Activated T-cell treated with anti-CD3 and anti-CD28 coated beads for 4 hours (primary cell): ENCODE results near the gene EVI5L.

Experiments
- DNase-seq: peaks from one replicate; pipeline ENCODE4 v3.0.0-alpha.2; 2020

Gene EVI5L

GRCh38 chr19:7903244-7904073 lies 73.4 kb downstream of the EVI5L start, which contains the start of gene MAP2K7:
Gene MAP2K7 (plus strand): TSS chr19:7903877. CDS start chr19:7903945, 68 bp downstream.
- peak; percentile 100 for DNase-seq

- DNase-seq: no peak
Observed at GRCh38 chr19:7904074-7905020, 74.3 kb downstream of the EVI5L start.

GRCh38 chr19:7905268-7905667 lies 75.2 kb downstream of the EVI5L start:
- no peak for DNase-seq

DNA sequence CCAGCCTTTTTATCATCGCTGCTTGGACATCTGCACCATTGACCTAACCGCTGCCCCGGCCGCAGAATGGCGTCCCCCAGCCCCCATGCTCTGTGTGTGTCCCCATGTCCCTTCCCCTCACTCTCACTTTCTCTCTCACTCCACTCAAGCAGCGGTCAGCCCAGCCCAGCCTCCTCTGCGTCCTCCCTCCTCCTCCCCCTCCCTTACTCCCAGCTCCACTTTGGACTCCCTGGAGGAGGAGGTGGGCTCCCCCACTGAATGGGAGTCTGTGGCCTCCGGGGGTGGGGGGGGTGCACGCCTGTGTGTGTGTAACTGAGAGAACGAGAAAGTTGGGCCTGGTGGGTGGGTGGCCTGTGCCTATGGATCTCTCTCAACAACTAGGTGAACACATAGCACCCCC lies 75.8 kb downstream of the EVI5L start:
- DNase-seq: no peak

DNA sequence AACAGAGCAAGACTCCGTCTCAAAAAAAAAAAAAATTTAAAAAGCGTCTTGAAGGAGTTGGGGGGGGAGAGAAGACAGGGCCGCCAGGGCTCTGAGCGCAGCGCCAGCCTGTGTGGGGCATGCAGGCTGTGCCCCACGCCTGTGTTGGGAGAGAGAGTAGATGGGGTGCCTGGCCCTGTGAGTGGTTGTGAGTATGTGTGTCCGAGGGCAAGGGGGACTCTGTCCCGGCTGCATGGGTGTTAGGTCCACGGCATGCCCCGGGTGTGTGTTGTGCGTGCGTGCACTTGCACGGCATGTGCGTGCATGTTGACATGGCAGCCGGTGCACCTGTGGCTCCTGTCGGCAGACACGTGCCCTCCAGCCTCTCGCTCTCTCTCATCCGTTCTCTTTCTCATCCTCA lies 77.1 kb downstream of the EVI5L start:
- DNase-seq: no peak

DNA sequence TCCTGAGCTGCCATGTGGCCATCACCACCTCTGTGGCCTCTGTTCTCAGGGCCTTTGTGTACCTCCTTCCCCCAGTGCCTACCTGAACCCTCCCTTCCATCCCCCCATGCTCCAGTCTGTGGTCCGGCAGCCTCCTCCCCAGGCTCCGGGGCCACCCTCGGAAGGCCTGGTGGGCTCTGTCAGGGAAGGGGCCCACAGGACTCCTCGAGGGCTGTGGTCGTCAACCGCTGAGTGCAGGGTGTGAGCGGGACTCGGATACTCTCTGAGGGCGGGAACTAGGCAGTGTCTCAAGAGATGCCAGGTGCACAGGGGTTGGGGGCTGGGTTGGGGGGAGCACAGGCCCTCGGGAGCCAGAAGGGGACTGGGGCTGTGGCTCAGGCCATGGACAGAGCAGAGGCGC lies 77.5 kb downstream of the EVI5L start:
- DNase-seq: no peak

DNA sequence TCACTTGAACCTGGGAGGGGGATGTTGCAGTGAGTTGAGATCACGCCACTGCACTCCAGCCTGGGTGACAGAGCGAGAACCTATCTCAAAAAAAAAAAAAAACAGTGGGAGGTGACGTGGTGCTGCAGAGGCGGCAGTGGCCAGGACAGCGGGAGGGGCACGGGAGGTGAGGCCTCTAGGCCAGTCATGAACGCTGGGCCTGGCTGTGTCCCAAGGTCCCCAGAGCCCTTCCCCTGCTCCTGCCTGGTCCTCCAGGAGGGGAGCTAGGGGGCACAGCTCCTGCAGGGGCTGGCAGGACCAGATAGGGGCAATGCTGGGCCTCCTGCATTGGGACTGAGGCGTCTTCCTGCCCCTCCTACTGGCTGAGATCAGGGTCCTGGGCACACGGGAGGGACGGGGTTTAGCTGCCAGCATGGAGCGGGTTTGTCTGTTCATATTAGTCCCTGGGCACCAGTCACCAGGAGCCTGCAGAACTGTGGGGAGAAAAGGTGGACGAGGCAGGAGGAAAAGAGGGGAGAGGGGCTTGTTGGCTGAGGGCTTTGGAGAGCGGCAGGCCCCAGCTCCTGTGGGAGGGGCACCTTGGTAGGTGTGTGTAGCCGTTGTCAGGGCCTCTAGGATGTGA lies 78.2 kb downstream of the EVI5L start:
- DNase-seq: no peak

DNA sequence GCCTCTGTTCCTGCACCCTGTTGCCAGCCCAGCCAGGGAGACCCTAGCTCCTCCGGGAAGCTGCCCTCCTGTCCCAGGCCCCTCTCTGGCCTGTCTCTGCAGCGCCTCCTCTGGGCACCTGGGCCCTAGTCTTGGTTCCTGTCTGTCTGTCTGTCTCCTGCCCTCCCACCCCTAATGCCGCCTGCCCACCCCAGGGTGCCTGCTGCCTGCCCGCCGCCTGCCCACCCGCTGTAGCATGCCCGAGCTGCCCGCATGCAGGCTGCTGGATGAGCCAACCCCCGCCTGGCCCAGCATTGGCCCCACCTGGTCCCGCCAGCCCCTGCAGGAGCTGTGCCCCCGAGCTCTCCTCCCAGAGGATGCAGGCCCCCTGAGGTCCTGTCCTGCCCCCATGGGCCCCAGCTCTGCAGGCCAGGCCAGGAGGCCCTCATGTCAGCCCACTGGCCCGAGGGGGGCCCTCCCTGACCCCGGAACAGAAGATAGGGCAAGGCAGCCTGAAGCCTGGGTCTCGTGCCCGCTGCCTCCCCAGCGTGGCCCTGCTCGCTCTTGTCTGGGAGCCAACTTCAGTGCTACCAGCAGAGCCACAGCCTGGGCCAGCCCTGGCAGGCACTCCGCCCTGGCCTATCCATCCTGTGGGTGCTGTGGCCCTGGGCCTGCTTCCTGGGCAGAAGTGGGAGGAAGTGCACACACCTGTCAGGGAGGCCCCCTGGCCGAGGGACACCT lies 78.9 kb downstream of the EVI5L start:
- no peak for DNase-seq

- no peak for DNase-seq
Observed at GRCh38 chr19:7909471-7910067, 79.6 kb downstream of the EVI5L start.

GRCh38 chr19:7910321-7911161 lies 80.5 kb downstream of the EVI5L start:
- DNase-seq: no peak

DNA sequence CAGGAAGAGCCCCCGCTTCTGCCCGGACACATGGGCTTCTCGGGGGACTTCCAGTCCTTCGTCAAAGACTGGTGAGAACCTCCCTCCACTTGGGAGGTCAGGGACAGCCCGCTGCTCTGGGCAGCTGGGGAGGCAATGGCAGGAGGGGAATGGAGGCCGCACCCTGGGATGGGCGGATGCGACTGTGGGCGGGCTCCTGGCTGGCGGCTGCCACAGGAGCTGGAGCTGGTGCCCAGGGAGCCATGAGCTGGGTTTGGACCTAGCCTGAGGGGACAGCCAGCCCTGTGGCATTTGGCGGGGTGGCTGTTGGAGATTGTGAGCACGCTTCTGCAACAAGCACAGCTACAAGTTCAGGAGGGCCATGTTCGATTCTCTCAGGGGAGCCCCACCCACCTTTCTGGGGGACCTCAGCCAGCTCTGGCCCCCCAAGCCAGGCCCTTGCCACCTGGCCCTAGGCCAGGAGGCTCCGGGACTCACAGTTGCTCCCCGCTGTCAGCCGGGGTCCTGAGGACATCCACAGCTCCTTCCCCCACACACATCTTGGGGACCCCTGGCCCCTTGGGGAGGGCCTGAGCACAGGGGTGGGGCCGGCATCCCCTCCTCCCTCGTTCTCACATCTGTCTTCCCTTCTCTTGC lies 81.6 kb downstream of the EVI5L start:
- no peak for DNase-seq

GRCh38 chr19:7912144-7912696 lies 82.2 kb downstream of the EVI5L start:
- no peak for DNase-seq

DNA sequence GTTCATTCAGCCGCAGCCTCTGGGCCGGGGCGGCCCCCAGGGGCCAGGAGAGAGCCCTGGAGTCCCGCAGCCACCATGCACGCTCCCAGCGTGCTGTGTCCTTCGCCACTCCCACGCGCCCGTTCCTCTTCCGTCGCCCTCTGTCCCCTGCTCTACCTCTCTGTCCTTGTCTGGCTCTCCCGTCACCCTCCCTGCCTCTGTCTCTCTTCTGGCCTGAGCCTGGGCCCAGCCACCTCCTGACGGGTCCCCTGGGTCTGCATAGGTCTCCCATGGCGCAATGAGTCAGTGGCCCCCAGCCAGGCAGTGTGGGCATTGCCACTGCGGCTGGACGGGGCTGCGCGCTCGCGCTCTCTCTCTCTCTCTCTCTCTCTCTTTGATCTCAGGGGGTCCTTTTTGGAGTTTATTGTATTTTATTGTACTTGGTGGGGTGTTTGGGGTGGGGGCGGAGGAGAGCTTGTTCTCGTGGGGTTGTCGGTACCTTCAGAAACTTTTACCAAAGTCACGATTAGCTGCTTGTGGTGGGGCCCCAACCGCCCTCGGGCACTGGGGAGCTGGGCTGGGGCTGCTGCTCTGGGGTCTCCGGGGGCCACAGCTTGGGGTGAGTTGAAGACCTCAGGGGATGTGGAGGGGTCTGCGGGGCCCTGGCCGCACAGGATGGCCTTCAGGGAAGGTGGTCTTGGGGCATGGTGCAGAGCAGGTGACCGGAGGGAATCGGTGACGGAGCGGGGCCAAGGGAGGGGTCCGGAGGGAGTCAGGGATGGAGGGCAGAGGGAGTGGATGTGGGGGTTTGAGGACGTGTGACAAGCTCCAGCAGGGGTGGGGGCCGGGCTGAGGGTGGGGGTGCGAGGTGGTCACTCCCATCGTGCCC lies 82.9 kb downstream of the EVI5L start:
- no peak for DNase-seq

GRCh38 chr19:7913652-7914051 lies 83.6 kb downstream of the EVI5L start:
- DNase-seq: no peak

DNA sequence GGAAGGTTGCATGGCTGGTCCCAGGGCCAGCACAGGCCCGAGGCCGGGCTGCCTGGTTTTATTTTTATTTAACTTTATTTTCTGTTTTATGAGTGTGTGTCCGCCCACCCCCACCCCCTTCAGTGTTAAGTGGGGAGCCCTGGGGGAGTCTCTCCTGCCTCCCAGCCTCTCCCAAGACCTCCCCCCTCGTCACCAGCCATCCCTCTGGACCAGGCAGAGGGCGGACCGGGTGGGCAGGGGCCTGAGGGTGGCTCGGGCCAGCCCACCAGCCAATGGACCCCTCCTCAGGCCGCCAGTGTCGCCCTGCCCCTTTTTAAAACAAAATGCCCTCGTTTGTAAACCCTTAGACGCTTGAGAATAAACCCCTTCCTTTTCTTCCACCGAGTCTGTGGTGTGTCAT lies 84.1 kb downstream of the EVI5L start:
- DNase-seq: no peak
